ENCODE results near the gene CLSTN2. TPM values are rescaled to one million over a fixed set of nuclear protein-coding genes. Genes with fewer than 3 reads are reported as not detected.

The CLSTN2 gene
- total RNA-seq, 1 experiment from 2014 or later = not detected

- Histone ChIP-seq H3K27ac (ENCODE audit: low read length) (no peak overlapping the region), H3K27me3 (ENCODE audit: low read length) (no peaks in the 10 kb centered on the region), H3K9me2 (replicated peaks; ENCODE audit: insufficient read depth, low read length) (no peaks in the 10 kb centered on the region), H3K4me3 (ENCODE audit: low read length) (no peak overlapping the region), H2AFZ (ENCODE audit: low read length) (no peak overlapping the region), H3K36me3 (ENCODE audit: insufficient read depth, low read length) (no peaks in the 10 kb centered on the region), H4K20me1 (ENCODE audit: insufficient read depth, low read depth, low read length) (no peaks in the 10 kb centered on the region), H3K79me2 (ENCODE audit: low read length) (no peaks in the 10 kb centered on the region), H3K9me3 (ENCODE audit: low read length) (no peaks in the 10 kb centered on the region), H3K9ac (ENCODE audit: low read length) (no peak overlapping the region), H3K4me1 (ENCODE audit: low read length) (peaks cover 17% of the 10 kb centered on the region), H3K4me2 (ENCODE audit: low read depth, low read length, poor library complexity, severe bottlenecking) (no peak overlapping the region)
- no peak for DNase-seq
These were observed 501.4 kb downstream of the CLSTN2 start for GRCh38 chr3:140436421-140436820.

GRCh38 chr3:140438736-140439470 lies 503.9 kb downstream of the CLSTN2 start:
- Histone ChIP-seq H3K9ac (ENCODE audit: low read length) (no peak overlapping the region), H3K27ac (ENCODE audit: low read length) (no peak overlapping the region), H3K79me2 (ENCODE audit: low read length) (no peaks in the 10 kb centered on the region), H3K4me3 (ENCODE audit: low read length) (no peak overlapping the region), H3K36me3 (ENCODE audit: insufficient read depth, low read length) (no peaks in the 10 kb centered on the region), H3K4me2 (ENCODE audit: low read depth, low read length, poor library complexity, severe bottlenecking) (no peak overlapping the region), H3K27me3 (ENCODE audit: low read length) (no peaks in the 10 kb centered on the region), H2AFZ (ENCODE audit: low read length) (no peak overlapping the region), H3K4me1 (ENCODE audit: low read length) (no peaks in the 10 kb centered on the region), H3K9me3 (ENCODE audit: low read length) (no peaks in the 10 kb centered on the region), H4K20me1 (ENCODE audit: insufficient read depth, low read depth, low read length) (no peaks in the 10 kb centered on the region), H3K9me2 (replicated peaks; ENCODE audit: insufficient read depth, low read length) (no peaks in the 10 kb centered on the region)
- DNase-seq = no peak

- DNase-seq = no peak
- no peak overlapping the region for H2AFZ ChIP-seq (ENCODE audit: low read length)
These were observed 504.5 kb downstream of the CLSTN2 start for GRCh38 chr3:140439527-140439926.

GRCh38 chr3:140440446-140440845 lies 505.5 kb downstream of the CLSTN2 start:
- DNase-seq = no peak
- Histone ChIP-seq H3K4me3 (ENCODE audit: low read length) (no peak overlapping the region), H2AFZ (ENCODE audit: low read length) (no peak overlapping the region), H3K9me2 (replicated peaks; ENCODE audit: insufficient read depth, low read length) (no peaks in the 10 kb centered on the region), H3K36me3 (ENCODE audit: insufficient read depth, low read length) (no peaks in the 10 kb centered on the region), H3K27ac (ENCODE audit: low read length) (no peak overlapping the region), H3K79me2 (ENCODE audit: low read length) (no peaks in the 10 kb centered on the region), H3K4me2 (ENCODE audit: low read depth, low read length, poor library complexity, severe bottlenecking) (no peak overlapping the region), H3K4me1 (ENCODE audit: low read length) (no peaks in the 10 kb centered on the region), H3K27me3 (ENCODE audit: low read length) (no peaks in the 10 kb centered on the region), H4K20me1 (ENCODE audit: insufficient read depth, low read depth, low read length) (no peaks in the 10 kb centered on the region), H3K9ac (ENCODE audit: low read length) (no peak overlapping the region), H3K9me3 (ENCODE audit: low read length) (no peaks in the 10 kb centered on the region)

More at GRCh38 chr3:140439527-140439926, 504.5 kb downstream of the CLSTN2 start:
- no peak overlapping the region for H3K4me3 ChIP-seq (ENCODE audit: low read length)
- no peak overlapping the region for H3K4me2 ChIP-seq (ENCODE audit: low read depth, low read length, poor library complexity, severe bottlenecking)
- H3K36me3 ChIP-seq (ENCODE audit: insufficient read depth, low read length) = no peaks in the 10 kb centered on the region
- no peaks in the 10 kb centered on the region for H3K79me2 ChIP-seq (ENCODE audit: low read length)
- no peak overlapping the region for H3K27ac ChIP-seq (ENCODE audit: low read length)
- H3K27me3 ChIP-seq (ENCODE audit: low read length) = no peaks in the 10 kb centered on the region
- no peaks in the 10 kb centered on the region for H3K9me3 ChIP-seq (ENCODE audit: low read length)
- H3K9me2 ChIP-seq (replicated peaks; ENCODE audit: insufficient read depth, low read length) = no peaks in the 10 kb centered on the region
- no peaks in the 10 kb centered on the region for H4K20me1 ChIP-seq (ENCODE audit: insufficient read depth, low read depth, low read length)
- H3K9ac ChIP-seq (ENCODE audit: low read length) = no peak overlapping the region
- no peaks in the 10 kb centered on the region for H3K4me1 ChIP-seq (ENCODE audit: low read length)

DNA sequence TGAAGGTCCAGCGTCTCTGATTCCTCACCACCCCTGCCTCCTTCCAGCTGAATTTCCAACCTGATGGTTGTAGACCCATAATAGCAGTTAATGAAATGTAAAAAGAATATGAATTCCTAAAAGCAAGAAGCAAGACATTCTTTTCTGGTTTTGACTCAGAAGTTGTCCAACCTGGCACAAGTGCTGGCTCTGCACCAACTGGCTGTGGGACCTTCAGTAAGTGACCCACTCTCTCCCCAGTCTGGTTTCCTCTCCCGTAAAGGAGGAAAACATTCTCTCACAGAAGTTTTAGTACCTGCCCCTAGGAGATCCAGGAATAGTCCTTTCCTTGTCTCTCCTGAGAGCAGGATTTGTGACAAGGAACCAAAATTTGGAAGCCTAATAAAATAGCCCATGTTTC lies 506.0 kb downstream of the CLSTN2 start:
- Histone ChIP-seq H3K27ac (ENCODE audit: low read length) (no peak overlapping the region), H3K9me2 (replicated peaks; ENCODE audit: insufficient read depth, low read length) (no peaks in the 10 kb centered on the region), H3K9me3 (ENCODE audit: low read length) (no peaks in the 10 kb centered on the region), H3K36me3 (ENCODE audit: insufficient read depth, low read length) (no peaks in the 10 kb centered on the region), H2AFZ (ENCODE audit: low read length) (no peak overlapping the region), H4K20me1 (ENCODE audit: insufficient read depth, low read depth, low read length) (no peaks in the 10 kb centered on the region), H3K4me3 (ENCODE audit: low read length) (no peak overlapping the region), H3K79me2 (ENCODE audit: low read length) (no peaks in the 10 kb centered on the region), H3K27me3 (ENCODE audit: low read length) (no peaks in the 10 kb centered on the region), H3K4me2 (ENCODE audit: low read depth, low read length, poor library complexity, severe bottlenecking) (no peak overlapping the region), H3K4me1 (ENCODE audit: low read length) (no peaks in the 10 kb centered on the region), H3K9ac (ENCODE audit: low read length) (no peak overlapping the region)
- no peak for DNase-seq

- Histone ChIP-seq H3K4me1 (ENCODE audit: low read length) (no peaks in the 10 kb centered on the region), H3K4me3 (ENCODE audit: low read length) (no peak overlapping the region), H4K20me1 (ENCODE audit: insufficient read depth, low read depth, low read length) (no peaks in the 10 kb centered on the region), H3K9me3 (ENCODE audit: low read length) (no peaks in the 10 kb centered on the region), H3K9me2 (replicated peaks; ENCODE audit: insufficient read depth, low read length) (no peaks in the 10 kb centered on the region), H3K9ac (ENCODE audit: low read length) (no peak overlapping the region), H3K27ac (ENCODE audit: low read length) (no peak overlapping the region), H2AFZ (ENCODE audit: low read length) (no peak overlapping the region), H3K36me3 (ENCODE audit: insufficient read depth, low read length) (no peaks in the 10 kb centered on the region), H3K4me2 (ENCODE audit: low read depth, low read length, poor library complexity, severe bottlenecking) (no peak overlapping the region), H3K27me3 (ENCODE audit: low read length) (no peaks in the 10 kb centered on the region), H3K79me2 (ENCODE audit: low read length) (no peaks in the 10 kb centered on the region)
- no peak for DNase-seq
These were observed 507.6 kb downstream of the CLSTN2 start for GRCh38 chr3:140442621-140443020.

DNA sequence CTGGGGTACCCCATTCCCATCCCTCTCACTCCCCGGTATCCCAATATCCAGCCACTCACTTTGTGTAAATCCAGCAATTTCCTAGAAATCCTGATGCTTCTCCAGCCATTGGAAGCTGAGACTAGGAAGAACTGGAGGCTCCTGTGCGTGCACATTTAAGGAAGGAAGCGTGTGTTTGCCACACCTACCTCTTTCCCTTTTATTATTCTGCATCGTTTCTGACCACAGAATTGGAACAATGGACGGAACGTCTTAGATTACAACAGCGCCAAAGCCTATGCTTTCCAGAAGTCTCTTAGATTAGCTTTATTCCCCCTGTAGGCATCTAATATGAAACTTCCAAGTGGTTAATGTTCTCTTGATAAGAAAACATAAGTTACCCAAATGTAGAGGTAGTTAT lies 508.1 kb downstream of the CLSTN2 start:
- Histone ChIP-seq H3K27ac (ENCODE audit: low read length) (no peak overlapping the region), H3K4me2 (ENCODE audit: low read depth, low read length, poor library complexity, severe bottlenecking) (no peak overlapping the region), H4K20me1 (ENCODE audit: insufficient read depth, low read depth, low read length) (no peaks in the 10 kb centered on the region), H3K27me3 (ENCODE audit: low read length) (no peaks in the 10 kb centered on the region), H3K36me3 (ENCODE audit: insufficient read depth, low read length) (no peaks in the 10 kb centered on the region), H3K4me3 (ENCODE audit: low read length) (no peak overlapping the region), H3K79me2 (ENCODE audit: low read length) (no peaks in the 10 kb centered on the region), H3K9me2 (replicated peaks; ENCODE audit: insufficient read depth, low read length) (no peaks in the 10 kb centered on the region), H2AFZ (ENCODE audit: low read length) (no peak overlapping the region), H3K9ac (ENCODE audit: low read length) (no peak overlapping the region), H3K9me3 (ENCODE audit: low read length) (no peaks in the 10 kb centered on the region), H3K4me1 (ENCODE audit: low read length) (no peaks in the 10 kb centered on the region)
- DNase-seq = no peak

GRCh38 chr3:140443806-140444205 lies 508.8 kb downstream of the CLSTN2 start:
- Histone ChIP-seq H4K20me1 (ENCODE audit: insufficient read depth, low read depth, low read length) (no peaks in the 10 kb centered on the region), H3K27ac (ENCODE audit: low read length) (no peak overlapping the region), H3K9me3 (ENCODE audit: low read length) (no peaks in the 10 kb centered on the region), H3K9ac (ENCODE audit: low read length) (no peak overlapping the region), H3K36me3 (ENCODE audit: insufficient read depth, low read length) (no peaks in the 10 kb centered on the region), H3K4me1 (ENCODE audit: low read length) (no peaks in the 10 kb centered on the region), H3K4me2 (ENCODE audit: low read depth, low read length, poor library complexity, severe bottlenecking) (no peak overlapping the region), H3K4me3 (ENCODE audit: low read length) (no peak overlapping the region), H3K27me3 (ENCODE audit: low read length) (no peaks in the 10 kb centered on the region), H3K79me2 (ENCODE audit: low read length) (no peaks in the 10 kb centered on the region), H3K9me2 (replicated peaks; ENCODE audit: insufficient read depth, low read length) (no peaks in the 10 kb centered on the region), H2AFZ (ENCODE audit: low read length) (no peak overlapping the region)
- no peak for DNase-seq
